ENCODE measurements around the gene TMA7B. TPM values are rescaled to one million over a fixed set of nuclear protein-coding genes. Genes with fewer than 3 reads are reported as not detected.

Gene TMA7B
- total and polyA plus RNA-seq, 2 donors (not counting 3 experiments of a cell fraction or from before 2014, with no cell fraction given): not detected

GRCh38 chr22:40008726-40009291 is 48.6 kb downstream of the TMA7B start:
- FAIRE-seq (no peak), DNase-seq (ENCODE audit: low read depth, low spot score) (no peak)
- no peaks in the 10 kb centered on the region for H3K36me3 ChIP-seq (ENCODE audit: control insufficient read depth in 2 of 2, extremely low read depth in 1 of 2, insufficient read depth in 2 of 2, low read length in 2 of 2)
- BruUV-seq (replicated peaks): no TSS peak
- H3K9ac ChIP-seq (replicated peaks; ENCODE audit: extremely low read depth, insufficient read depth, low read length): no peak overlapping the region
- H3K4me3 ChIP-seq (replicated peaks in 1 of 3; ENCODE audit: insufficient read depth in 1 of 3, low read depth in 1 of 3, low read length in 3 of 3): no peak overlapping the region
- ChIA-PET CTCF (interaction anchor here (1.6 to 2.5 kb wide), 2 partner anchors 8 to 16 kb away, joined by 7 to 16 read pairs; no protein-coding TSS in a partner anchor), POLR2A (no interaction called here)
- H3K4me1 ChIP-seq (ENCODE audit: control insufficient read depth, extremely low read depth, insufficient read depth, low read length): no peaks in the 10 kb centered on the region
- TF ChIP-seq MYC (IDR thresholded peaks at IDR 0.05; ENCODE audit: low read depth, low read length) (no peak), JUN (IDR thresholded peaks at IDR 0.05; ENCODE audit: borderline replicate concordance, insufficient read depth, insufficient read length, low read depth) (no peak), POLR2A (IDR thresholded peaks at IDR 0.05; ENCODE audit: low read depth, low read length) (no peak), GATA2 (IDR thresholded peaks at IDR 0.05; ENCODE audit: insufficient read depth, insufficient read length, low read depth, low read length) (no peak), EZH2 (IDR thresholded peaks at IDR 0.05; ENCODE audit: borderline replicate concordance, low read depth, low read length, severe bottlenecking) (no peak), POLR2AphosphoS5 (IDR thresholded peaks at IDR 0.05; ENCODE audit: insufficient read depth, low read depth, low read length) (no peak), FOS (IDR thresholded peaks at IDR 0.05; ENCODE audit: borderline replicate concordance, insufficient read depth, low read length) (no peak)
- TF ChIP-seq, protein P1, sequence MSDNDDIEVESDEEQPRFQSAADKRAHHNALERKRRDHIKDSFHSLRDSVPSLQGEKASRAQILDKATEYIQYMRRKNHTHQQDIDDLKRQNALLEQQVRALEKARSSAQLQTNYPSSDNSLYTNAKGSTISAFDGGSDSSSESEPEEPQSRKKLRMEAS (IDR thresholded peaks at IDR 0.05; ENCODE audit: insufficient read depth, insufficient read length): no peak
- TF ChIP-seq, protein P2, sequence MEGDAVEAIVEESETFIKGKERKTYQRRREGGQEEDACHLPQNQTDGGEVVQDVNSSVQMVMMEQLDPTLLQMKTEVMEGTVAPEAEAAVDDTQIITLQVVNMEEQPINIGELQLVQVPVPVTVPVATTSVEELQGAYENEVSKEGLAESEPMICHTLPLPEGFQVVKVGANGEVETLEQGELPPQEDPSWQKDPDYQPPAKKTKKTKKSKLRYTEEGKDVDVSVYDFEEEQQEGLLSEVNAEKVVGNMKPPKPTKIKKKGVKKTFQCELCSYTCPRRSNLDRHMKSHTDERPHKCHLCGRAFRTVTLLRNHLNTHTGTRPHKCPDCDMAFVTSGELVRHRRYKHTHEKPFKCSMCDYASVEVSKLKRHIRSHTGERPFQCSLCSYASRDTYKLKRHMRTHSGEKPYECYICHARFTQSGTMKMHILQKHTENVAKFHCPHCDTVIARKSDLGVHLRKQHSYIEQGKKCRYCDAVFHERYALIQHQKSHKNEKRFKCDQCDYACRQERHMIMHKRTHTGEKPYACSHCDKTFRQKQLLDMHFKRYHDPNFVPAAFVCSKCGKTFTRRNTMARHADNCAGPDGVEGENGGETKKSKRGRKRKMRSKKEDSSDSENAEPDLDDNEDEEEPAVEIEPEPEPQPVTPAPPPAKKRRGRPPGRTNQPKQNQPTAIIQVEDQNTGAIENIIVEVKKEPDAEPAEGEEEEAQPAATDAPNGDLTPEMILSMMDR (IDR thresholded peaks at IDR 0.05; ENCODE audit: extremely low read depth in 1 of 2, insufficient read depth in 1 of 2, low read depth in 1 of 2, low read length in 2 of 2): no peak
- H3K9me1 ChIP-seq (replicated peaks; ENCODE audit: control insufficient read depth, extremely low read depth, insufficient read depth, low read length): no peaks in the 10 kb centered on the region
- no peak overlapping the region for H2AFZ ChIP-seq (ENCODE audit: low read depth, low read length)
- H4K20me1 ChIP-seq (replicated peaks; ENCODE audit: control insufficient read depth, extremely low read depth, insufficient read depth, low read length): no peaks in the 10 kb centered on the region
- no peak overlapping the region for H3K27ac ChIP-seq (ENCODE audit: insufficient read depth, low read depth, low read length)
- peaks cover 11 to 12% of the 10 kb centered on the region in 2 experiments for H3K27me3 ChIP-seq (ENCODE audit: control insufficient read depth in 2 of 2, insufficient read depth in 2 of 2, low read length in 2 of 2)
- intact Hi-C loops (cut with micrococcal nuclease): no loop called here
- H3K4me2 ChIP-seq (ENCODE audit: insufficient read depth, low read length): no peak overlapping the region
- H3K9me3 ChIP-seq (replicated peaks; ENCODE audit: control insufficient read depth, insufficient read depth, low read length): no peaks in the 10 kb centered on the region
- dilution Hi-C loops (cut with MboI; ENCODE audit: extremely low pct_ligation_motif_present, low sequenced_read_pairs): loop anchor here (25.0 kb wide), 1 partner anchor 447 kb away; the partner anchor contains the start of gene CACNA1I
- no peaks in the 10 kb centered on the region for H3K79me2 ChIP-seq (ENCODE audit: control insufficient read depth, insufficient read depth, low read length)

Measured in endothelial cell of umbilical vein (primary cell).